Coronary artery (tissue), 2 donors: Measurements from ENCODE around the gene SUN1.

ENCODE experiments used
- DNase-seq: peaks from one replicate; pipeline ENCODE4 v3.0.0-alpha.2; 2017; ENCODE audit warnings: low spot score
- H3K27ac ChIP-seq, 2 donors: fragments of 200-600 bp; sonication (generic); one replicate each; pipeline ENCODE4 v1.5.1; 2016 to 2019
- H3K4me3 ChIP-seq: fragments of 200-600 bp; sonication (generic); 2 replicates; pipeline ENCODE4 v1.5.1; 2016; ENCODE audit warnings: mild to moderate bottlenecking, moderate library complexity
- TF ChIP-seq, protein P1 (sequence below): fragments of 200-600 bp; sonication (generic); IDR thresholded peaks from one replicate; pipeline ENCODE4 v1.5.1; 2019; ENCODE audit warnings: antibody characterized with exemption

The SUN1 gene

GRCh38 chr7:856444-857095 is 24.3 kb downstream of the SUN1 start:
- Histone ChIP-seq H3K4me3 (no peak overlapping the region), H3K27ac (no peak overlapping the region)
- TF ChIP-seq, protein P1, sequence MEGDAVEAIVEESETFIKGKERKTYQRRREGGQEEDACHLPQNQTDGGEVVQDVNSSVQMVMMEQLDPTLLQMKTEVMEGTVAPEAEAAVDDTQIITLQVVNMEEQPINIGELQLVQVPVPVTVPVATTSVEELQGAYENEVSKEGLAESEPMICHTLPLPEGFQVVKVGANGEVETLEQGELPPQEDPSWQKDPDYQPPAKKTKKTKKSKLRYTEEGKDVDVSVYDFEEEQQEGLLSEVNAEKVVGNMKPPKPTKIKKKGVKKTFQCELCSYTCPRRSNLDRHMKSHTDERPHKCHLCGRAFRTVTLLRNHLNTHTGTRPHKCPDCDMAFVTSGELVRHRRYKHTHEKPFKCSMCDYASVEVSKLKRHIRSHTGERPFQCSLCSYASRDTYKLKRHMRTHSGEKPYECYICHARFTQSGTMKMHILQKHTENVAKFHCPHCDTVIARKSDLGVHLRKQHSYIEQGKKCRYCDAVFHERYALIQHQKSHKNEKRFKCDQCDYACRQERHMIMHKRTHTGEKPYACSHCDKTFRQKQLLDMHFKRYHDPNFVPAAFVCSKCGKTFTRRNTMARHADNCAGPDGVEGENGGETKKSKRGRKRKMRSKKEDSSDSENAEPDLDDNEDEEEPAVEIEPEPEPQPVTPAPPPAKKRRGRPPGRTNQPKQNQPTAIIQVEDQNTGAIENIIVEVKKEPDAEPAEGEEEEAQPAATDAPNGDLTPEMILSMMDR, result no peak
- no peak for DNase-seq

GRCh38 chr7:857661-858060 is 25.4 kb downstream of the SUN1 start:
- DNase-seq, result no peak
- Histone ChIP-seq H3K4me3 (no peak overlapping the region), H3K27ac (no peak overlapping the region)
- TF ChIP-seq, protein P1, result no peak

DNA sequence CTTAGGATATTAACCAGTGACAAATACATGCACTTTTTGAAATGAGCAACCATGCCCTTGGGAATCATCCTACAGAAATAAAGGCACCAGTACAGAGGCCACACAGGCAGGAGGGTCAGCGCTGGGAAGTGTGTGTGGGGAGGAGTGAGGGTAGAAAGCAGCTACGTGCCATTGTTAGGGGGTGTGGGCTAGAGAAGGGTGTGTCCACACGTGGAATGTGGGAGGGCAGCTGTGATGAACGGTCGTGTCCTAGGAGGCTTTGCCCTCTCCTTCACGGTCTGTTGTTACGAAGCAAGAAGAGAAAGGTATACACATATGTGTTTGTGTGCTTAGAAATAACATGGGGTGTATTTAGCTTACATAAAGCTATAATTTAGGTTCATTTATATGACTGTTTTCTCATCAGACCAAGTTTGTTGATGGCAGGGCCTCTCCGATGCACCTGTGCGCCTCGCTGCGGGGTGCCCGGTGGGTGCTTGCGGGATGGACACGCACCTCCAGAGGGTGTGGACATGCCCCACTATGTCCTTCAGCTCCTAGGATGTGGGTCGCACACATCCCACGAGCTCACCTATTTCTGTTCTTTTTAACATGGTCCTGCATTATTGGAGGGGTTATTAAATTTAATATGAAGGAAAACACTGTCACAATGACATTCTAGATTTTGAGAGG is 27.2 kb downstream of the SUN1 start:
- no peak for DNase-seq
- TF ChIP-seq, protein P1, result no peak
- Histone ChIP-seq H3K27ac (no peak overlapping the region), H3K4me3 (no peak overlapping the region)

- TF ChIP-seq, protein P1, result no peak
- no peak for DNase-seq
- H3K27ac ChIP-seq, result no peak overlapping the region
- no peak overlapping the region for H3K4me3 ChIP-seq
These were observed 27.9 kb downstream of the SUN1 start for GRCh38 chr7:860149-860548.

GRCh38 chr7:861222-861621 is 28.9 kb downstream of the SUN1 start:
- Histone ChIP-seq H3K4me3 (no peak overlapping the region), H3K27ac (no peak overlapping the region)
- TF ChIP-seq, protein P1, result no peak
- DNase-seq, result no peak

- Histone ChIP-seq H3K4me3 (no peak overlapping the region), H3K27ac (no peak overlapping the region)
- TF ChIP-seq, protein P1, result no peak
- no peak for DNase-seq
These were observed 29.9 kb downstream of the SUN1 start for GRCh38 chr7:862157-862556.

DNA sequence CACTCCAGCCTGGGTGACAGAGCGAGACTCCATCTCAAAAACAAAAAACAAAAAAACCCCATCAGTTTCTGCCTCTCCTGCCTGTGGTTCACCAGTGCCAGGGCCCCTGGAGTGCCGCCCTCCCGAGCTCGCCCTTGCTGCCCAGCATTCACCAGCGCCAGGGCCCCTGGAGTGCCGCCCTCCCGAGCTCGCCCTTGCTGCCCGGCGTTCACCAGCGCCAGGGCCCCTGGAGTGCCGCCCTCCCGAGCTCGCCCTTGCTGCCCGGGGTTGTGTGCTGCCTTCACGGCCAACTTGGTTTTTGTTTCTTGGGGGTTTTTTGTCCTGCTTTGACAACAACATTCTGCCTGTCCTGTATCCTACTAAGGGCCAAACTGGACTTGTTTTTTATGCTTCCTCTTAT is 30.8 kb downstream of the SUN1 start:
- DNase-seq, result no peak
- TF ChIP-seq, protein P1, result no peak
- Histone ChIP-seq H3K4me3 (no peak overlapping the region), H3K27ac (no peak overlapping the region)
